Ovary (tissue), 9 donors: ENCODE measurements around the gene APOL4. TPM values are rescaled to one million over a fixed set of nuclear protein-coding genes. Genes with fewer than 3 reads are reported as not detected.

Source experiments
- DNase-seq, 5 donors: peaks; one replicate each; pipeline ENCODE4 v3.0.0-alpha.2; 2019 to 2020
- H3K27ac ChIP-seq, 2 donors: fragments of 200-600 bp; one replicate each; pipeline versions ENCODE4 v1.5.1 to v1.8.0; 2019 to 2022
- H3K27me3 ChIP-seq: fragments of 200-600 bp; one replicate; pipeline ENCODE4 v1.8.0; 2022
- H3K36me3 ChIP-seq: fragments of 200-600 bp; sonication (generic); one replicate; pipeline ENCODE4 v1.5.1; 2019
- H3K4me1 ChIP-seq: one replicate; pipeline ENCODE4 v1.8.1; 2013; ENCODE audit warnings: mild to moderate bottlenecking, moderate library complexity; ENCODE audit not compliant: insufficient read depth
- H3K4me3 ChIP-seq: fragments of 200-600 bp; sonication (generic); one replicate; pipeline ENCODE4 v1.5.1; 2017
- H3K9me3 ChIP-seq, 2 donors: fragments of 200-600 bp in 1 of 2; sonication (generic) in 1 of 2; one replicate each; pipeline versions ENCODE4 v1.5.1 to v1.8.1; 2013 to 2019; ENCODE audit warnings: mild to moderate bottlenecking in 1 of 2, moderate library complexity in 1 of 2
- EP300 ChIP-seq: sonication (generic); formaldehyde crosslinking; IDR thresholded peaks from one replicate; pipeline ENCODE4 v1.6.1; 2017; ENCODE audit warnings: antibody characterized with exemption
- POLR2A ChIP-seq: fragments of 450-650 bp; IDR thresholded peaks from one replicate; pipeline ENCODE4 v1.6.1; 2017; ENCODE audit warnings: antibody characterized with exemption, mild to moderate bottlenecking, moderate library complexity
- WGBS, 3 donors: extraction: QIAGEN DNeasy Blood & Tissue Kit in 1 of 3; methylation state at CpG; one replicate each; pipeline versions ENCODE4 v1.1.5 to v1.1.7; 2013 to 2017; 5-methylcytosine and 5-hydroxymethylcytosine counted together
- intact Hi-C, 4 donors: fragments of 100-400 bp; cut with DNase I; formaldehyde crosslinking; loops; one replicate each; pipeline versions ENCODE4 v1.11.0 to v1.15.1; 2022 to 2023
- polyA plus RNA-seq, 2 donors: library from polyadenylated mRNA; stranded (reverse); fragments of 200-250 nt in 1 of 2; fragments of 350-450 nt in 1 of 2; fragmentation: Illumina TruSeq in 1 of 2; extraction: RNeasy Lipid Tissue Mini Kit (QIAGEN cat#74804) in 1 of 2; gene quantifications; one replicate each; pipeline ENCODE4 v1.2.3, GENCODE V29; 2013 to 2014
- total RNA-seq, 7 donors: library from RNA; depleted of rRNA in 2 of 7; stranded (reverse); fragments of >200 nt in 2 of 7; fragmentation: NEBNext Ultra II Directional in 3 of 7; extraction: Animal tissue kit (Norgen Biotek cat#: 25700) in 3 of 7; gene quantifications; one replicate each; pipeline versions ENCODE4 v1.1.0 to v1.2.4, GENCODE V29; 2016 to 2023
- TF ChIP-seq, protein P1 (sequence below), 3 donors: fragments of 450-650 bp in 2 of 3; fragments of 200-600 bp in 1 of 3; IDR thresholded peaks; one replicate each; pipeline versions ENCODE4 v1.5.1 to v1.8.0; 2016 to 2022; ENCODE audit warnings: antibody characterized with exemption in 3 of 3, mild to moderate bottlenecking in 1 of 3
- donor health status: DM: no; HTN: no; CAD: no; lungs with moderate emphysema.
- donor health status: DM: no; HTN: no; CAD: no.
- donor health status: Bipolar disorder and iron deficiency.
- donor health status: DM: yes; HTN: yes; CAD: no.
- donor health status: DM: no; HTN: no; CAD: no.
- donor health status: DM: yes; HTN: yes; CAD: no.

The APOL4 gene
- total and polyA plus RNA-seq, 9 donors: 0.31 to 18.6 (median 7.3) TPM

GRCh38 chr22:36182056-36182455 is 19.6 kb downstream of the APOL4 start:
- intact Hi-C loops: loop anchor here in 2 of 4 donors (5.0 kb wide), 2 partner anchors 35 to 40 kb away; no protein-coding TSS in a partner anchor
- Histone ChIP-seq H3K36me3 (no peaks in the 10 kb centered on the region), H3K4me3 (no peak overlapping the region), H3K9me3 (no peaks in the 10 kb centered on the region), H3K4me1 (no peaks in the 10 kb centered on the region), H3K27ac (no peak overlapping the region), H3K27me3 (no peaks in the 10 kb centered on the region)
- WGBS, 3 donors: 46 to 57% (median 48%) methylated on average over 7 of the region's 7 CpGs
- TF ChIP-seq EP300 (no peak), POLR2A (no peak)
- TF ChIP-seq, protein P1, sequence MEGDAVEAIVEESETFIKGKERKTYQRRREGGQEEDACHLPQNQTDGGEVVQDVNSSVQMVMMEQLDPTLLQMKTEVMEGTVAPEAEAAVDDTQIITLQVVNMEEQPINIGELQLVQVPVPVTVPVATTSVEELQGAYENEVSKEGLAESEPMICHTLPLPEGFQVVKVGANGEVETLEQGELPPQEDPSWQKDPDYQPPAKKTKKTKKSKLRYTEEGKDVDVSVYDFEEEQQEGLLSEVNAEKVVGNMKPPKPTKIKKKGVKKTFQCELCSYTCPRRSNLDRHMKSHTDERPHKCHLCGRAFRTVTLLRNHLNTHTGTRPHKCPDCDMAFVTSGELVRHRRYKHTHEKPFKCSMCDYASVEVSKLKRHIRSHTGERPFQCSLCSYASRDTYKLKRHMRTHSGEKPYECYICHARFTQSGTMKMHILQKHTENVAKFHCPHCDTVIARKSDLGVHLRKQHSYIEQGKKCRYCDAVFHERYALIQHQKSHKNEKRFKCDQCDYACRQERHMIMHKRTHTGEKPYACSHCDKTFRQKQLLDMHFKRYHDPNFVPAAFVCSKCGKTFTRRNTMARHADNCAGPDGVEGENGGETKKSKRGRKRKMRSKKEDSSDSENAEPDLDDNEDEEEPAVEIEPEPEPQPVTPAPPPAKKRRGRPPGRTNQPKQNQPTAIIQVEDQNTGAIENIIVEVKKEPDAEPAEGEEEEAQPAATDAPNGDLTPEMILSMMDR (IDR thresholded peaks at IDR 0.05): no peak
- DNase-seq: no peak

GRCh38 chr22:36180928-36181327 is 20.7 kb downstream of the APOL4 start:
- Histone ChIP-seq H3K27me3 (no peaks in the 10 kb centered on the region), H3K4me1 (no peaks in the 10 kb centered on the region), H3K27ac (no peak overlapping the region), H3K36me3 (no peaks in the 10 kb centered on the region), H3K9me3 (no peaks in the 10 kb centered on the region), H3K4me3 (no peak overlapping the region)
- intact Hi-C loops: loop anchor here in 2 of 4 donors (5.0 kb wide), 2 partner anchors 34 to 39 kb away; no protein-coding TSS in a partner anchor
- DNase-seq: no peak
- WGBS, 3 donors: 87 to 91% (median 90%) methylated on average over 6 of the region's 6 CpGs
- TF ChIP-seq POLR2A (no peak), EP300 (no peak)
- TF ChIP-seq, protein P1 (IDR thresholded peaks at IDR 0.05): no peak

GRCh38 chr22:36180038-36180880 is 21.4 kb downstream of the APOL4 start:
- WGBS, 3 donors: 62 to 74% (median 65%) methylated on average over 22 of the region's 22 CpGs
- DNase-seq: peak; percentile 74 to 88 (median 87)
- TF ChIP-seq EP300: no peak
- TF ChIP-seq, protein P1 (IDR thresholded peaks at IDR 0.05): peak; percentile 52 to 70 (median 66)
- Histone ChIP-seq H3K27me3 (no peaks in the 10 kb centered on the region), H3K4me3 (no peak overlapping the region), H3K36me3 (no peaks in the 10 kb centered on the region), H3K9me3 (no peaks in the 10 kb centered on the region), H3K27ac (no peak overlapping the region), H3K4me1 (no peaks in the 10 kb centered on the region)
- intact Hi-C loops: loop anchor here in 2 of 4 donors (5.0 kb wide), 2 partner anchors 33 to 38 kb away; no protein-coding TSS in a partner anchor

GRCh38 chr22:36177160-36177559 is 24.4 kb downstream of the APOL4 start:
- no peak for TF ChIP-seq POLR2A
- TF ChIP-seq EP300: no peak
- TF ChIP-seq, protein P1 (IDR thresholded peaks at IDR 0.05): no peak
- Histone ChIP-seq H3K4me1 (no peaks in the 10 kb centered on the region), H3K36me3 (no peaks in the 10 kb centered on the region), H3K9me3 (no peaks in the 10 kb centered on the region), H3K4me3 (no peak overlapping the region), H3K27ac (no peak overlapping the region), H3K27me3 (no peaks in the 10 kb centered on the region)
- WGBS, 3 donors: 64 to 72% (median 67%) methylated on average over 3 of the region's 3 CpGs
- intact Hi-C loops: no loop called here
- DNase-seq: no peak
